Adrenal gland (tissue), 5 donors: ENCODE measurements around the gene CLEC16A.

ENCODE experiments used
- CTCF ChIP-seq, 6 experiments: fragments of 450-650 bp in 4 of 6; fragments of 200-600 bp in 2 of 6; sonication (generic) in 1 of 6; IDR thresholded peaks; 1 replicate in 5 of 6; 2 replicates in 1 of 6; pipeline versions ENCODE4 v1.5.1 to v1.8.0; 2016 to 2021; ENCODE audit warnings: antibody characterized with exemption in 6 of 6, mild to moderate bottlenecking in 2 of 6, moderate library complexity in 1 of 6
- POLR2A ChIP-seq, 2 donors: fragments of 450-650 bp; IDR thresholded peaks; one replicate each; pipeline ENCODE4 v1.6.1; 2017; ENCODE audit warnings: antibody characterized with exemption in 2 of 2, mild to moderate bottlenecking in 2 of 2, moderate library complexity in 1 of 2
- donor health status: DM: no; HTN: no; CAD: no.

- TF ChIP-seq CTCF (IDR thresholded peaks at IDR 0.05): no peak
- peak in 1 of 2 donors; percentile 37 for TF ChIP-seq POLR2A (IDR thresholded peaks at IDR 0.05)
Measured at GRCh38 chr16:11101695-11102522, 157.5 kb downstream of the CLEC16A start.
